ENCODE measurements around the gene DNLZ.

GRCh38 chr9:136317695-136318094, 45.8 kb downstream of the DNLZ start:
- TF ChIP-seq POLR2AphosphoS5 (IDR thresholded peaks at IDR 0.05; ENCODE audit: low read depth, low read length) (no peak), FOXP2 (optimal IDR thresholded peaks at IDR 0.05; ENCODE audit: borderline replicate concordance, extremely low read depth, extremely low read length, insufficient read depth) (no peak), TAF1 (IDR thresholded peaks at IDR 0.05; ENCODE audit: borderline replicate concordance, insufficient read depth, low read length) (no peak), SIN3A (IDR thresholded peaks at IDR 0.05; ENCODE audit: borderline replicate concordance, insufficient read depth, low read length) (no peak)

All from PFSK-1 (cell line).